Erythroblast (primary cell): ENCODE measurements around the gene NRG3.

Experiments used
- DNase-seq, 2 experiments: peaks; one replicate each; lab custom pipeline; 2025; lab: John Stamatoyannopoulos, UW
- GATA1 ChIP-seq: IDR thresholded peaks from 2 replicates; pipeline ENCODE4 v1.6.1; 2011; ENCODE audit warnings: low read depth, mild to moderate bottlenecking, control low read depth, low read length, moderate library complexity
- POLR2A ChIP-seq: IDR thresholded peaks from 2 replicates; pipeline ENCODE4 v1.6.1; 2011; ENCODE audit warnings: mild to moderate bottlenecking, low read length

Gene NRG3

DNA sequence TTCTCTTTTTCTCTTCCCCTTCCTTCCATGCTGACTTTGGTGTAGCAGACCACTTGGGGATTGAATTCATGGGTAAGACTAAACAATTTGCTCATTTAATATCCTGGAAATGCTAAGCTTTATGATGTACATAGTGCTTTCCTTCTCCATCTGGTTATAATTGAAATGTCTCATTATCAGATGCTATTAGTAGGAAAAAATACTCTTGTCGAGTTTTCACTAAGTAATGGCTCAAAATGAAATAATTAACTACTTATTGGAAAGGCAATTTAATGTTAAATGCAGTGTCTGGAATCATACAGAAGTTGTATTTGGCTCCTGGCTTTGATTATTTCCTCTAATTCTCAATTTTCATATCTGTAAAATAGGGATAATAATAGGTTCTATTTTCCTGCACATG, 990.4 kb downstream of the NRG3 start:
- no peak for DNase-seq
- TF ChIP-seq GATA1 (no peak), POLR2A (no peak)

DNA sequence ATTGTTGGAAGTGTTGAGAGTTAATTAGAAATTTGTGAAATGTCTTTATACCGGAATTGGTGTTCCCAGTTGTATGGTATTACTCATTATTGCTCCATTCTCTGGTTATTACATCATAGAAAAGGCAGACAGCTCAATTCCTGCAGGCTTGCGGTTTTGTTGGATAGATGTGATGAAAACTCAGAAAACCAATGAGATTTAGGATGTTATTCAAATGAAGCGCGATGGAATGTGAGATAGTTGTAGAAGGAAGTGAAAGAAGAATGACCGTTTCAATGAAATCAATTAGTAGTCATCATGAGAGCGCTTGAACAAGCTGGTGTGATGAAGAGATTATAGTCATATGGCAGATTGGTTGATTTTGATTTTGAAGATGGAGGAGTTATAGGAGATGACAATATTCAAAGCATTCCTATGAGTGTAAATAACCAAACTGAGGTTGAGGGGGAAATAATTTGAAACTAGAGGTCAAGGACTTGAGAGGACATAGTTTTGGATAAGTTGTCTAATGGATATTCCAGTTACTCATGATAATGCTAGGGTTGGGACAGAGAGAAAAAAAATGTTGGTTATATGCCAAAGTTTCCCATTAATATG, 991.5 kb downstream of the NRG3 start:
- DNase-seq: no peak
- TF ChIP-seq POLR2A: no peak
- TF ChIP-seq GATA1: no peak

DNA sequence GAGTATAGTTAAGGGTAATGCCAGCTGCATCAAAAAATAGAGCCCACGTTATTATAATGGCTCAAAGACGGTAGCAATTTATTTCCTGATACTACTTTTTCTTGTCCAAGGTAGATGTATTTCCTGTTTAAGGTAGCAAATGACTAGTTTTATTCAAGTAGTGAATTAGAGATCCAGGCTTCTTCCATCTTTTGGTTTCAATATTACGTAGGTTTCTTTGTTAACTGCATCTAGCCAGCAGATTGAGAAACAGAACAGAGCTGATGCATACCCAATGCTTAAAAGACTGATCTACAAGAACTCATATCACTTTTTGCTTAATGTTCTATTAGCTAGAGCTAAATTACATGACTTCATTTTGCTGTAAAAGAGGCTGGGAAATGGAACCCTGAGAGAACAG, 992.1 kb downstream of the NRG3 start:
- no peak for DNase-seq
- TF ChIP-seq POLR2A: no peak
- no peak for TF ChIP-seq GATA1

DNA sequence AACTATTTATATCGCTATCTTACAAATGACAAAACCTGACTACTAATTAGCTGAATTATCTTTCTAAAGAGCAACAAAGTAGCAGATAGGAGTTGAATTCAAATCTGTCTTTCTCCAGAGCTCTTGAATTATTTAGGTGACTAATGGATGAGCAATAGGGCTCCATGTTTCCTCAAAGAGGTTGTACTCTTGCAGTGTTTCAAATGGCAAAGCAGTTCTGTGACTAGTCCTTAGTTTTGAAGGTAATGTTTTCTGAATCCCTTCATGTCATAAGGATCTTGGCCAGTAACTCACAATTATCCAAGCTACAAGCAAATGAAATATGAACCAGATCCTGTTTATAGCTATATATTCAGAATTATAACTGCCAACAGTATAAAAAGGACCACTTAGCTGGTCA, 999.7 kb downstream of the NRG3 start:
- no peak for DNase-seq
- no peak for TF ChIP-seq GATA1
- TF ChIP-seq POLR2A: no peak

DNA sequence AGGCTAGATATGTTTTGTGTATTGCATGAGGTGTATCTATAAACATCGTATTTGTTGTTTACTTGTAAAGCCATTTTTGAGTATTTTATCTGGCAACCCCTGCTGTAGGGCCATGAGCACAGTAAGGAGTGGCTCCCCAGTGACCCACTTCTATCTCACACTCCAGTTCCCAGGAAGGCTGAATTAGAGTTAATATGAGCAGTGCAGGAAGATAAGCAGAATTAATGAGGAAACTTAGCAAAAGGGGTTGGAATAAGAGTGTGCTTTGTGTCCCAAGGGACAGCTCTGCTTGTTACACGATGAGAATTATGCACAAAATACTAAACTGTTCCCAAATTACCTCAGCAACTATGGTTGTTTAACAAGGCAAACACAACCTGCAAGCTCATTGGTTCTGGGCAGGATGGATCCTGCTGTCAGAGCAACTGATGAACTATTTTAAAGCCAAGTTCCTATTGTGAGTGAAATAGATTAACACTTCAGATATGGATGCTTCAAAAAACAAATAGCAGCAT, 1005.8 kb downstream of the NRG3 start:
- no peak for DNase-seq
- no peak for TF ChIP-seq POLR2A
- TF ChIP-seq GATA1: no peak

DNA sequence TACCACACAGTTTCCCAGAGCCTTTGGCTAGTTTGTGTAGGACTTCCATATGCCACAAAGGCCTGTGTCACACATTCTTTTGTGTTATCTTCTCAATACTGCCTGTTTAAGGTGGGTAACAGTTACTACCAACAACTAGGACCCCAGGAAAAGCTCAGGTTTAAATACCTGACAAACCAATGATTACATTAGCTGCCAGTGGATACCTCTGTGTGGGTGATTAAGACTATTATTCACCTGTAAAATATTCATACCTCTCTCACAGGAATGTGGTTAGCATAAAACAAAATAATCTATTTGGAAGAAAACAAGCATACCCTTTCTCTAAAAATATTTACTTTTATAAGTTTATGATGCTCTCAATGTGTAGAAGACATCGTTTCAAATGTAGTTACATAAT, 1007.7 kb downstream of the NRG3 start:
- TF ChIP-seq POLR2A (no peak), GATA1 (no peak)
- DNase-seq: no peak

DNA sequence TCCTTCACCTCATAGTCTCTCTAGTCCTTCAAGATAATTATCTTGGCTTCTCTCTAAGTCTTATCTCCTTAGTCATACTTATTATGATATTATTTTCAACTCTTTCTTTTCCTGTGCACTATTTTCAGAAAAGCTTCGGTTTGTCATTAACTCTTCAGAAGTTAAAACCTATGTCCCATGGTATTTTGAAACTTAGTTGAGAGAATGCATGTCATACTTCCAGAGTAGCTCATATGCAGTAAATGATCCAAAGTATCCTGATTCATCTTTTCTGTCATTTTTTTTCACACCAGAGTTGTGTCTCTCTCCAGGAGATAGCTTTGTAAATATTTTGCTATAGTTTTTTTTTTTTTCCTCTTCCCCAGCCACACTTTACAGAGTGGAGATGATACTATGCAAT, 1008.6 kb downstream of the NRG3 start:
- DNase-seq: no peak
- TF ChIP-seq POLR2A (no peak), GATA1 (no peak)

DNA sequence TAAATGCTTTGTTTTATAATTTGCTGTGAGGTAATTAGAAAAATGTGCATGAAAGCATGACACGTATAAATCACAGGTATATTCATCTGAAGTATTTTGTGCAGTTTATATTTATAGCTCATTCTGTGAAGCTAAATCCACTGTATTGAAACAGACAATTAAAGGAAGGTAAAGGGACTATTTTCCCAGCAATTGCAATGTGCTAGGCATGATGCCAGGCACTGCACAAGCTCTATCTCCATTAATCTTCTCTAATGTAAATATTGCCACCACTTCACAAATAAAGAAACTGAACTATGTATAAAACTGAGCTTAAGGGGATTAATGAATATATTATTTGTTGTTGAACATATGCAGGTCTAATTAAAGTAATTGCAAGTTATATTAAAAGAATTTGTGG, 1012.5 kb downstream of the NRG3 start:
- no peak for DNase-seq
- no peak for TF ChIP-seq POLR2A
- TF ChIP-seq GATA1: no peak

DNA sequence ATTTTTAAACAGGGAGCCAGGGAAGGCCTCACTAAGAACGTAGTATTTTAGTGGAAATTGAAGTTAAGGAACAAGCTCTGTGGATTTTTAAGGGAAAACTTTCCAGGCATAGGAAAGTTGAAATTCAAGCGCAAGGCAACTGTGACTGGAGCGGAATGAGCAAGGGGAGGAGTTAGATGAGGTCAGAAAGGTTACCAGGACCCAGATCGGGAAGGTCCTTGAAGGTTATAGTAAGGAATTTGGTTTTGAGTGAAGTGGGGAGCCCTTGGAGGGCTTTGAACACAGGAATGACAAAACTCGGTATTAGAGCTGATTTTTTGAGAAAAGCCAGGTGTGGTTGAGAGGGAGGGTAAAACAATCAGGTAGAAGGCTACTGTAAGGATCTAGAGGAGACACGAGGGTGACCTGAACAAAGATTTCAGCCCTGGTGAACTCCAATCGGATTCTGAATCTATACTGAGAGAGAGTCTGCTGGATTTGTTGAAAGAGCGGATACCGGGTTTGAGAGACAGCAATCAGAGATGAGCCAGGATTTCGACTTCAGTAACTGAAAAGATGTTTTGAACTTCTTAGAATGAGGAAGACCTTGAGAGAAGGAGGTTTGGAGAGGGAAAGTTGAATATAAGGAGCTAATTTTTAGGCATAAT, 1013.9 kb downstream of the NRG3 start:
- no peak for TF ChIP-seq GATA1
- no peak for TF ChIP-seq POLR2A
- DNase-seq: no peak

DNA sequence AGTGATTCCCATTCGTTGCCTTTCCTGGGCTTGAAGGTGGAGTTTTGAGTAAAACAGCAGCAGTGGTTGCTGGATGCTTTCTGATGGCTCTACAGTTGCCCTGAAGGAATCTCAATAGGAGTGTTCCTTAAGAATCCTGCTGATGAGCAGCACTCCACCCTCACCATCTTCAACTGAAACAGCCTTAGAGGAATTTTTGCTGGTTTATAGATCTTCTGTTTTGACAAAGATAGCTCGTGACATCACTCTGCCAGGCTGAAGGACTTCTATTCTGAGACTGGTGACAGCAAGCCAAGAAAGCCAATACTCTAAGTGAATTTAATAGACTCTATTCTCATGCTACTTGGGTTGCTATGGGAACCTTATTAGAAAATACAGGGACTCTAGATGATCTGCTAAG, 1014.7 kb downstream of the NRG3 start:
- TF ChIP-seq POLR2A: no peak
- no peak for TF ChIP-seq GATA1

DNA sequence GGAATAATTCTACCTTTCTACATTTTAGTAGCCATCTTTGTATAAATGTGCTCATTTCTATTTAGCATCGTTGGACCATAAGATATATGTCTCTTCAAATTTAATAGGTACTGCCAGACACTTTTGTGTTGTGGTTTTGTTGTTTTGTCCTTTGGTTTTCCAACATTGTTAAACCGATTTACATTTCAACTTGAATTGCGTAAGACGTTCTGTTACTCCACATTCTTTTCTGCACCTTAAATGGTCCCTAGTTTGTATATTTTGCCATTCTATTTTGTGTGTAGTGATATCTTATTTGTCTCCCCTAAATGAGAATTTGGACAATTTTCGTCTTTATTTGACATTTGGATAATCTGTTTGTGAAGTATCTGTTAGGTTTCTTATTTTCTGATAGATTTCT, 1015.6 kb downstream of the NRG3 start:
- TF ChIP-seq GATA1 (no peak), POLR2A (no peak)
- no peak for DNase-seq

More for the DNA sequence above, 1014.7 kb downstream of the NRG3 start:
- no peak for DNase-seq

DNA sequence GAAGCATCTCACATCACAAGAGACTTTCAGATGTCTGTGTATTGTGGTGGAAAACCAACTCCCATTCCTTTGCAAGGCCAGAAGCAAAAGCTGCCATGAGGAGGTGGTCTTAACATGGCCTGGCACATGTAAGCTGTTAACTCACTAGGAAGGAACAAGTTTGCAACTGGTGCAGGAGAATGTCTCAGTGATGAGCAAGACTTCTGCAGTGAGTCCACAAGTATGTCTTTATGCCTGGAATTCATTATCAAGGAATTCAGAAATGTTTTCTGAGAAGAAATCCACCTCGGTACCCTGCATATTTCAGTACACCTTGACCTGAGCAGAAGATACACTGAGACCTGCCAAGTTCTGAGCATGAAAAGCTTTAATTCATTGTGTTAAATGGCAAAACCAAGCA, 1033.1 kb downstream of the NRG3 start:
- TF ChIP-seq GATA1: no peak
- TF ChIP-seq POLR2A: no peak
- DNase-seq: no peak

DNA sequence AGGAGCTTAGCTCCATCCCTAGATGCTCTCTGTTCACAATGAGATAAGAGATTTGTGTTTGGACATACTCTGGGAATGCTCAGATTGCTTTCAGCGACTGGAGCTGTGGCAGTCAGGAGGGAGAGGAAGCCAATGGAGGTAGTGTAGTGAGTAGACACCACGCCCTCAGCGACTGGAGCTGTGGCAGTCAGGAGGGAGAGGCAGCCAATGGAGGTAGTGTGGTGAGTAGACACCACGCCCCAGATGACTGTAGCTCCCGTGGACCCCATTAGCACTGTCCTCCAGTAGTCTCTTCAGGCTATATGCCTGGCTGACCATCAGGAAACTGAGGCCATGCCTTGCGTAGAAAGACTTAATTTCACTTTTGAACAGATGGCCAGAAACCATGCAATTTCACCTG, 1033.8 kb downstream of the NRG3 start:
- no peak for DNase-seq
- TF ChIP-seq POLR2A (no peak), GATA1 (no peak)

DNA sequence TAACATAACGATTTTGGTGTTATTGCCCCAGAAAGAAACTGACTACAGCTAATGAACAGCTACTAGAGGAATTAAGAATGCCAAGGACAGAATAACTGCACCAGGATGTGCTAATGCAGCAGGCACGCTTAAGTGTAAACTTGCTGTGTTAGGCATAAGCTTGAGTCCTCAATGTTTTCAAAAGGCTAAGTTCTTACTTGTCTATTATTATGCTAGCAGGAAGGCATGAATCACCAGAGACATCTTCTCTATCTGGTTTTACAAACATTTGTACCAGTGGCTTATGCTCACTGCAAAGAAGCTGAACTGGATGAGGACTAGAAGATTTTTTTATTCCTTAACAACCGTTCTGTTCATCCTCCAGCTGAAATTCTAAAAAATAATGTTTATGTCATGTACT, 1035.3 kb downstream of the NRG3 start:
- DNase-seq: no peak
- TF ChIP-seq GATA1 (no peak), POLR2A (no peak)
